HCT116 (cell line): ENCODE measurements around the gene MAP4K1.

Experiments used
- CTCF ChIP-seq, 3 experiments: fragments of 200-600 bp in 1 of 3; sonication (generic) in 1 of 3; IDR thresholded peaks in 2 of 3; conservative IDR thresholded peaks in 1 of 3; 2 replicates each; pipeline ENCODE4 v1.5.1; 2012 to 2017; ENCODE audit warnings: low read depth in 2 of 3, low read length in 2 of 3, antibody characterized with exemption in 1 of 3, borderline replicate concordance in 1 of 3, control low read depth in 1 of 3, mild to moderate bottlenecking in 1 of 3, mixed read lengths in 1 of 3, mixed run types in 1 of 3, moderate library complexity in 1 of 3; ENCODE audit not compliant: insufficient read depth in 1 of 3
- EZH2 ChIP-seq: fragments of 200-600 bp; sonication (generic); IDR thresholded peaks from 2 replicates; pipeline ENCODE4 v1.6.1; 2017; ENCODE audit warnings: antibody characterized with exemption, mixed run types
- POLR2A ChIP-seq: IDR thresholded peaks from 2 replicates; pipeline ENCODE4 v1.7.0; 2011; ENCODE audit warnings: borderline replicate concordance; ENCODE audit not compliant: insufficient read depth, insufficient read length; ENCODE audit errors: extremely low read depth
- POLR2AphosphoS5 ChIP-seq: IDR thresholded peaks from 2 replicates; pipeline ENCODE4 v1.6.1; 2011; ENCODE audit warnings: mild to moderate bottlenecking, low read depth, low read length, moderate library complexity
- RAD21 ChIP-seq: IDR thresholded peaks from 2 replicates; pipeline ENCODE4 v1.6.1; 2012; ENCODE audit warnings: low read depth, mild to moderate bottlenecking
- SP1 ChIP-seq: IDR thresholded peaks from 2 replicates; pipeline ENCODE4 v1.6.1; 2012; ENCODE audit warnings: low read depth
- SRF ChIP-seq: IDR thresholded peaks from 2 replicates; pipeline ENCODE4 v1.6.1; 2012; ENCODE audit warnings: low read depth
- YY1 ChIP-seq: IDR thresholded peaks from 2 replicates; pipeline ENCODE4 v1.6.1; 2011; ENCODE audit warnings: low read length, low read depth, moderate library complexity, mild to moderate bottlenecking; ENCODE audit not compliant: insufficient replicate concordance; ENCODE audit errors: extremely low read depth

- TF ChIP-seq SRF (no peak), POLR2A (no peak), CTCF (IDR thresholded peaks at IDR 0.05 in 2 of 3, conservative IDR thresholded peaks at IDR 0.05 in 1 of 3; ENCODE audit: borderline replicate concordance in 1 of 3, insufficient read depth in 1 of 3, low read depth in 2 of 3, low read length in 2 of 3) (no peak), EZH2 (no peak), YY1 (no peak), RAD21 (no peak), SP1 (no peak), POLR2AphosphoS5 (no peak)
Measured at GRCh38 chr19:38571682-38572081, 46.1 kb downstream of the MAP4K1 start.
